Measurements from ENCODE around the gene BTNL2. TPM values are rescaled to one million over a fixed set of nuclear protein-coding genes. Genes with fewer than 3 reads are reported as not detected.
A peak's percentile ranks its signal among the peaks of the same experiment; 100 is the strongest.

Gene BTNL2
- polyA plus RNA-seq, 1 donor (not counting 4 experiments of a cell fraction or from before 2014, with no cell fraction given) = not detected

- Histone ChIP-seq H3K4me3 (ENCODE audit: control insufficient read depth in 2 of 3, extremely low read depth in 1 of 3, insufficient read depth in 2 of 3, low read depth in 1 of 3, low read length in 3 of 3) (no peak overlapping the region), H3K27ac (ENCODE audit: control insufficient read depth, insufficient read depth, low read length) (no peak overlapping the region), H3K9ac (ENCODE audit: control insufficient read depth, extremely low read depth, insufficient read depth, low read length) (no peak overlapping the region), H2AFZ (ENCODE audit: control insufficient read depth, low read length) (no peak overlapping the region), H3K36me3 (ENCODE audit: control insufficient read depth in 2 of 2, extremely low read depth in 1 of 2, insufficient read depth in 2 of 2, low read length in 2 of 2) (no peaks in the 10 kb centered on the region), H3K9me3 (ENCODE audit: control insufficient read depth, low read depth, low read length) (no peaks in the 10 kb centered on the region), H3K27me3 (ENCODE audit: control insufficient read depth, extremely low read depth, insufficient read depth, low read length) (peaks cover 7% of the 10 kb centered on the region), H4K20me1 (ENCODE audit: control insufficient read depth, extremely low read depth, insufficient read depth, low read length) (no peaks in the 10 kb centered on the region), H3K4me1 (ENCODE audit: control insufficient read depth, extremely low read depth, insufficient read depth, low read length) (peaks cover 5% of the 10 kb centered on the region), H3K79me2 (ENCODE audit: control insufficient read depth, insufficient read depth, low read length) (no peaks in the 10 kb centered on the region), H3K4me2 (ENCODE audit: control insufficient read depth, extremely low read depth, insufficient read depth, low read depth, low read length) (peak overlapping the region; percentile 16), H3K9me1 (ENCODE audit: control insufficient read depth, extremely low read depth, insufficient read depth, low read length) (no peaks in the 10 kb centered on the region)
- dilution Hi-C loops (cut with MboI; ENCODE audit: extremely low pct_ligation_motif_present, low sequenced_read_pairs) = no loop called here
- FAIRE-seq = peak; percentile 65
- no peak for DNase-seq (ENCODE audit: low read depth, low spot score)
- TF ChIP-seq EZH2 (IDR thresholded peaks at IDR 0.05; ENCODE audit: low read length) (peak; percentile 49), CTCF (optimal IDR thresholded peaks at IDR 0.05 in 1 of 3, IDR thresholded peaks at IDR 0.05 in 1 of 3, conservative IDR thresholded peaks at IDR 0.05 in 1 of 3; ENCODE audit: extremely low read depth in 1 of 3, insufficient read depth in 2 of 3, low read length in 3 of 3) (peak; percentile 93 to 98 (median 98))
These were observed 6.6 kb upstream of the BTNL2 start for GRCh38 chr6:32413427-32414047.

- Histone ChIP-seq H3K9me3 (ENCODE audit: control insufficient read depth, low read depth, low read length) (no peaks in the 10 kb centered on the region), H3K4me2 (ENCODE audit: control insufficient read depth, extremely low read depth, insufficient read depth, low read depth, low read length) (no peak overlapping the region), H2AFZ (ENCODE audit: control insufficient read depth, low read length) (no peak overlapping the region), H4K20me1 (ENCODE audit: control insufficient read depth, extremely low read depth, insufficient read depth, low read length) (no peaks in the 10 kb centered on the region), H3K27me3 (ENCODE audit: control insufficient read depth, extremely low read depth, insufficient read depth, low read length) (peaks cover 7% of the 10 kb centered on the region), H3K79me2 (ENCODE audit: control insufficient read depth, insufficient read depth, low read length) (no peaks in the 10 kb centered on the region), H3K4me1 (ENCODE audit: control insufficient read depth, extremely low read depth, insufficient read depth, low read length) (peaks cover 5% of the 10 kb centered on the region), H3K9ac (ENCODE audit: control insufficient read depth, extremely low read depth, insufficient read depth, low read length) (no peak overlapping the region), H3K27ac (ENCODE audit: control insufficient read depth, insufficient read depth, low read length) (no peak overlapping the region), H3K9me1 (ENCODE audit: control insufficient read depth, extremely low read depth, insufficient read depth, low read length) (no peaks in the 10 kb centered on the region), H3K4me3 (ENCODE audit: control insufficient read depth in 2 of 3, extremely low read depth in 1 of 3, insufficient read depth in 2 of 3, low read depth in 1 of 3, low read length in 3 of 3) (no peak overlapping the region), H3K36me3 (ENCODE audit: control insufficient read depth in 2 of 2, extremely low read depth in 1 of 2, insufficient read depth in 2 of 2, low read length in 2 of 2) (no peaks in the 10 kb centered on the region)
- dilution Hi-C loops (cut with MboI; ENCODE audit: extremely low pct_ligation_motif_present, low sequenced_read_pairs) = no loop called here
- FAIRE-seq (no peak), DNase-seq (ENCODE audit: low read depth, low spot score) (no peak)
- no peak for TF ChIP-seq CTCF (optimal IDR thresholded peaks at IDR 0.05 in 1 of 3, IDR thresholded peaks at IDR 0.05 in 1 of 3, conservative IDR thresholded peaks at IDR 0.05 in 1 of 3; ENCODE audit: extremely low read depth in 1 of 3, insufficient read depth in 2 of 3, low read length in 3 of 3)
These were observed 4.8 kb upstream of the BTNL2 start for GRCh38 chr6:32411566-32412327.

Data from keratinocyte (primary cell).